Stimulated activated CD8-positive, alpha-beta memory T cell treated with anti-CD3 and anti-CD28 coated beads, Interleukin-15, amount 100 ng/mL, for 24 hours (primary cell): ENCODE measurements around the gene ATAD3A.

Experiments used
- DNase-seq: peaks from one replicate; pipeline ENCODE4 v3.0.0-alpha.2; 2020; ENCODE audit warnings: low read depth

Gene ATAD3A

GRCh38 chr1:1583347-1584010 is 71.5 kb downstream of the ATAD3A start:
- no peak for DNase-seq
